ENCODE results near the gene CDK14. TPM values are rescaled to one million over a fixed set of nuclear protein-coding genes. Genes with fewer than 3 reads are reported as not detected.

The CDK14 gene
- total and polyA plus RNA-seq, 9 donors = 12.6 to 54.1 (median 43.8) TPM

DNA sequence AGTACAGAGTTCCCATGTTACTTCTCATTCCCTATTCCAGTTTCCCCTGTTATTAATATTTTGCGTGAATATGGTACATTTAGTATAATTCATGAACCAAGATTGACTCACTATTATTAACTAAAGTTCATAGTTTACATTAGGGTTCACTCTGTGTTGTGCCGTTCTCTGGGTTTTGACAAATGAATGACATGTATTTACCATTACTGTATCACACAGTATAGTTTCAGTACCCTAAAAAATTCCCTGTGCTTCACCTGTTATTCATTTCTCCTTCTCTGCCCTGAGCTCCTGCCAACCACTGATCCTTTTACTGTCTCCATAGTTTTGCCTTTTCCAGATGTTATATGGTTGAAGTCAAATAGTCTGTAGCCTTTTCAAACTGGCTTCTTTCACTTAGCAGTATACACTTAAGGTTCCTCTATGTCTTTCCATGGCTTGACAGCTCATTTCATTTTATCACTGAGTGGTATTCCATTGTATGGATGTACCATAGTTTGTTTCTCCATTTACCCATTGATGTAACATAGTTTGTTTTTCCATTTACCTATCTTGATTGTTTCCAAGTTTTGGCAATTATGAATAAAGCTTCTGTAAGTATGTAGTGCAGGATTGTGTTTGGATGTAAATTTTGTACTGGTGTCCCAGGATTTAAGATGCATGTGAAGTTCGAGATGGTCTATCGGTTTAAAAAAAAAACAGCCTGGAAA, 58.8 kb downstream of the CDK14 start:
- intact Hi-C loops (cut with DNase I) = no loop called here
- Histone ChIP-seq H3K36me3 (no peaks in the 10 kb centered on the region), H3K27me3 (no peaks in the 10 kb centered on the region), H3K4me3 (no peak overlapping the region), H3K27ac (no peak overlapping the region), H3K9me3 (no peaks in the 10 kb centered on the region), H3K4me1 (ENCODE audit: insufficient read depth) (no peaks in the 10 kb centered on the region)
- TF ChIP-seq CTCF (IDR thresholded peaks at IDR 0.05) (no peak), POLR2A (IDR thresholded peaks at IDR 0.05) (no peak), EP300 (IDR thresholded peaks at IDR 0.05) (no peak)
- 97 to 98% (median 97%) methylated on average over 4 of the region's 4 CpGs for WGBS, 3 donors
- no peak for DNase-seq

DNA sequence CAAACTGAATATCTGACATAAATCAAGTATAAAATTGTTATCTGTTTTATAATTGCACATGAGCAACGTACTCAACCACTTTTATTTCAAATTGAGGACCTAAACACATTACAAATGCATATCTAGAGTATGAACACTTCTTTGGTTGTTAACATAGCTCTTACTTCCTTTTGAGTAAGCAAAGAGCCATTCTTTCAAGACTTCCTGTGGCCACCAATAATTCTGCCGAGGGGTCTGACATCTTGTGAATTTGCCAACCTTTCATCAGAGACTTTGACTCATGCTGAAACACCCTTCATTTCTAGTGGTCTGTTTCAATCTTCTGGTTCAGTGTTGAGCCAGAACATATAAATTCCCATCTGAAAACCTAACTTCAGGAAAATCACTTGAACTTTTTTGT, 59.4 kb downstream of the CDK14 start:
- no peaks in the 10 kb centered on the region for H3K9me3 ChIP-seq
- H3K4me1 ChIP-seq (ENCODE audit: insufficient read depth) = no peaks in the 10 kb centered on the region
- H3K36me3 ChIP-seq = no peaks in the 10 kb centered on the region
- no peak for DNase-seq
- no peak overlapping the region for H3K4me3 ChIP-seq
- TF ChIP-seq CTCF (IDR thresholded peaks at IDR 0.05) (no peak), EP300 (IDR thresholded peaks at IDR 0.05) (no peak), POLR2A (IDR thresholded peaks at IDR 0.05) (no peak)
- no peaks in the 10 kb centered on the region for H3K27me3 ChIP-seq
- intact Hi-C loops (cut with DNase I) = no loop called here
- WGBS, 3 donors = 69 to 84% (median 72%) methylated on average over 2 of the region's 2 CpGs
- H3K27ac ChIP-seq = no peak overlapping the region

GRCh38 chr7:90657481-90657880, 61.4 kb downstream of the CDK14 start:
- intact Hi-C loops (cut with DNase I) = no loop called here
- no peaks in the 10 kb centered on the region for H3K9me3 ChIP-seq
- H3K27ac ChIP-seq = no peak overlapping the region
- WGBS, 3 donors = 49 to 62% (median 60%) methylated on average over 1 of the region's 1 CpG
- no peak for DNase-seq
- no peaks in the 10 kb centered on the region for H3K27me3 ChIP-seq
- no peaks in the 10 kb centered on the region for H3K36me3 ChIP-seq
- H3K4me3 ChIP-seq = no peak overlapping the region
- peaks cover 7% of the 10 kb centered on the region for H3K4me1 ChIP-seq (ENCODE audit: insufficient read depth)
- TF ChIP-seq CTCF (IDR thresholded peaks at IDR 0.05) = no peak
- no peak for TF ChIP-seq POLR2A (IDR thresholded peaks at IDR 0.05)
- TF ChIP-seq EP300 (IDR thresholded peaks at IDR 0.05) = no peak

DNA sequence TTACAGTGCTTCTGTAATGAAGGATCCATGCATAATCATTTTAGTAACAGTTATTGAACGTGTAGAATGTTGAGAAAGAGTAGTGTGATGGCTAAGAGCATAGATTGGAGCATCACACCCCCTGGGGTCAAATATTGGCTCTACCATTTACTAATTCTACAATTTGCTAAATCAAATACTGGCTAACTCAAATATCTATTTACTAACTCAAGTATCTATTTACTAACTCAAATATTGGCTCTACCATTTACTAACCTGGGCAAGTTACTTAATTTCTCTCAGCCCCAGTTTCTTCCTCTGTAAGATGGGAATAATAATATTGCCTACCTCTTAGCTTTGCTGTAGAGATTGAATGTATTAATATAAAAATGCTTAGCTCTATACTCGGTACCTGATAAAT, 64.0 kb downstream of the CDK14 start:
- H3K36me3 ChIP-seq = no peaks in the 10 kb centered on the region
- peaks cover 7% of the 10 kb centered on the region for H3K4me1 ChIP-seq (ENCODE audit: insufficient read depth)
- TF ChIP-seq EP300 (IDR thresholded peaks at IDR 0.05) (no peak), POLR2A (IDR thresholded peaks at IDR 0.05) (no peak), CTCF (IDR thresholded peaks at IDR 0.05) (no peak)
- intact Hi-C loops (cut with DNase I) = no loop called here
- no peaks in the 10 kb centered on the region for H3K27me3 ChIP-seq
- no peaks in the 10 kb centered on the region for H3K9me3 ChIP-seq
- no peak overlapping the region for H3K27ac ChIP-seq
- no peak for DNase-seq
- no peak overlapping the region for H3K4me3 ChIP-seq
- 96 to 98% (median 96%) methylated on average over 2 of the region's 2 CpGs for WGBS, 3 donors

All from ovary (tissue), 9 donors.